IPS-NIHi11 (cell line): ENCODE measurements around the gene PIAS1.
"Not testable (repeated sequence)": the region's sequence is repeated elsewhere in the genome, so short reads cannot be mapped to it uniquely, and the experiment has no call there.

Experiments
- DNase-seq: peaks from one replicate; pipeline ENCODE4 v3.0.0; 2012; ENCODE audit warnings: mixed read lengths, low spot score

The PIAS1 gene

GRCh38 chr15:68034719-68035293 is 19.3 kb upstream of the PIAS1 start:
- DNase-seq: no peak

- DNase-seq: no peak
These were observed 15.9 kb upstream of the PIAS1 start for GRCh38 chr15:68038246-68038645.

DNA sequence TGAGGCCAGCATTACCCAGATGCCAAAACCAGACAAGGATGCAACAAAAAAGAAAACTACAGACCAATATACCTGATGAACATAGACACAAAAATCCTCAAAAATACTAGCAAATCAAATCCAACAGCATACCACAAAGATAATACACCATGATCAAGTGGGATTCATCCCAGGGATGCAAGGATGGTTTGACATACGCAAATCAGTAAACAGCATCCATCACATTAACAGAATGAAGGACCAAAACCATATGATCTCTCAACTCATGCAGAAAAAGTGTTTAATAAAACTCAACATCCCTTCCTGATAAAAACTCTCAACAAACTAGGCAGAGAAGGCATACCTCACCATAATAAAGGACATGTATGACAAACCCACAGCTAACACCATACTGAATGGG is 14.0 kb upstream of the PIAS1 start:
- no peak for DNase-seq

DNA sequence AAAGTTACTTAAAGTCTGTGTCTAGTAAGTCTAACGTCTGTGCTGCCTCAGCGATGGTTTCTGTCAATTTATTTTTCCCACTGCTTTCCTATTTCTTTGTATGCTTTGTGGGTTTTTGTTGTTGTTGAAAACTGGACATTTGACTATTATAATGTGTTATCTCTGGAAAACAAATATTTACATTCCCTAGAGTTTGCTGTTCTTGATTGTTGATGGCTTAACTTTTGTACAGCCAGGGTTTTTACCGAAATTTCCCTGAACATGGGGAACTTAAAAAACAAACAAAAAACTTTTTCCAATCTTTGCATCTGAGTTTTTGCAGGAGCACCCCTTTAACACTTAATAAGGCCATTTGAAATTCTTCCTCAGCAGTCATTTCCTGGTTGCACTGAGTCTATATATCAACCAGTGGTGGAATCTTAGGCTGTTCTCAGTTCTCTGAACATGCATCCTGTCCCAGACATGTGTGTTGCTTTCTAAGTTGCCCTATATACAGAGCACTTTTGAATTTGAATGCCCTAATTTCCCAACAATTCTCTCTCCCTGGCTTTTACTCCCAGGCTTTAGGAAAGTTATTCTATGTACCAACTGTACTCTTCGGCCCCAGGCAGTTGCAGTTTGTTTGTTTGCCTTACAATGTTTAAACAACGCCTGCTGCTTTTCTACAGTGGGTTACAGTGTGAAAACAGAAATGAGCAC is 11.8 kb upstream of the PIAS1 start:
- no peak for DNase-seq

GRCh38 chr15:68042855-68043222 is 11.3 kb upstream of the PIAS1 start:
- no peak for DNase-seq

GRCh38 chr15:68045289-68046265 is 8.5 kb upstream of the PIAS1 start:
- no peak for DNase-seq

DNA sequence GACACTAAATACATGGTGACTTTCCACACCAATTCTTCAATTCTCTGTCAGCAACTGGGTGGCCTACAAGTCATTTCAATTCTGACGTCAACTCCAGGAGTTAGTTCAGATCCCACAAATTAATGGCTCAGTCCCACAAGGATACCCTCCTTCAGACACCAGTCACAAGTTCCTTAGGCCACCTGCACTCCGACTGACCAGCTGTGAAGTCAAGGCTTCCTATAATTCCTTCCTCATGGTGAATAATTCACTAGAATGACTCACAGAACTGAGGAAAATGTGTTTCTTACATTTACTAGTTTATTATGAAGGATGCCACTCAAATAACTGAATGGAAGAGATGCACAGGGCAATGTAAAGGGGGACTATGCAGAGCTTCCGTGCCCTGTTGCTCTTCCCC is 6.3 kb upstream of the PIAS1 start:
- no peak for DNase-seq

GRCh38 chr15:68051109-68051508 is 3.0 kb upstream of the PIAS1 start:
- DNase-seq: no peak

DNA sequence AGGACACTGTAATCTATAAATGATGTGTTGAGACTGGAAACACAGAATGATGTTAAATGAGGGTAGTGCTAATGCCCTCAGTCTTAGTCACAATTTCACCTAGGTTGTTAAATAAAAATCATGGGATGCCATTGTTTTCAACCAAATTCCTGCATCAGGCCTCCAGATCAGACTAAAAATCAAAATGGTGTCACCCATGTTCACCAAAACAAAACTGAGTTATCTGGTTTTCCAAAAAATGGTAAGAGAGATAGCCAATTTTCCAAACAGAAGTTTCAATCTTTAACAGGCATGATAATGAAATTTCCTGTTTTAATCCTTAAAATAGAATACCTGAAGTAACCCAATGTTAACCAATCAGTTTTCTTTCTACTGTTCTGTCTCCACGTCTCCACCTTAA is 2.2 kb upstream of the PIAS1 start:
- no peak for DNase-seq

DNA sequence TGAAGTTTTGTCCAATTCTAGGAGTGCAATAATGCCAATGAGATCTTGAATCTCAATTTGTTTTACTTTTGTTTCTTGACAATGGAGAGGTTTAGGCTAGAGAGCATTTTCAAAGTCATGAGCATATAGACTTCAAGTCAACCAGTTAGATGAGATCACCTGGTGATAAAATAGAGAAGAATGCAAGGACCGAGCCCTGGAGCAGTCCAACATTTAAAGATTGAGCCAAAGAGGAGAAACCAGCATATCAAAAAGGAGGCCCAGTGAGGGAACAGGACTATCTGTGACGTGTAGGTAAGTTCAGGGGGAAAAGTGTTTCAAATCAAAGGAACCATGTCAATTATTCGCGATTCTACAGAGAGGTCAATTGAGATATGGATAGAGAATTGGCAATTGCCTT is 1.7 kb upstream of the PIAS1 start:
- DNase-seq: no peak

GRCh38 chr15:68053001-68053400 is 1.1 kb upstream of the PIAS1 start:
- DNase-seq: no peak

DNA sequence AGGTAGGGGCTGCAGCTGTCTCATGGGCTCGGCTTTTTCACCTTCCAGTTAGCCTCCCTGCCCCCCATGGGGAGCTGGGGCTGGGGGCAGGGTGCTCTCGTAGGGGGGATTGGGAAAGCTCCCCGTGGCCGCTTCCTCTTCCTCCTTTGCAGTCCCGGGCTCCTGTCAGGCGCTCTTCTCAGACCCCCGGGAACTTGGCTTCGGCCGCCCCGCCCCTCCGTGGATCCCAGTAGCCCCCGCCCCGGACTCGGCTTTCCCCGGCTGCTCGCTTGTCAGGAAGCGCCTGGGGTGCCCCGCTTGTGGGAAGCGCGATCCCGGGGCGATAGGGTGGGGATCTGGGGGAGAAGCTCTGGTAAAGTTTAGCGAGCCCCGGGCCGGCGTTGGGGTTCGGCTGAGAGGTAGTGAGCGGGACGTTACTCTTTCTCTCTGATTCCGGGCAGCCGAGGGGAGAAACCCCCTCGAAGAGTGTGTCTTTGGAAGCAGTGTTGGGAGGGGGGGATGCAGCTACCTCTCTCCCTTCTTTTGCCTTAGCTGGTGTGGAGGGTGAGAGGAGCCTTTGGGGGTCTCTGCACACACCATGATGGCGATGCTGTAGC is 611 bp downstream of the PIAS1 start:
- DNase-seq: peak; percentile 83

DNA sequence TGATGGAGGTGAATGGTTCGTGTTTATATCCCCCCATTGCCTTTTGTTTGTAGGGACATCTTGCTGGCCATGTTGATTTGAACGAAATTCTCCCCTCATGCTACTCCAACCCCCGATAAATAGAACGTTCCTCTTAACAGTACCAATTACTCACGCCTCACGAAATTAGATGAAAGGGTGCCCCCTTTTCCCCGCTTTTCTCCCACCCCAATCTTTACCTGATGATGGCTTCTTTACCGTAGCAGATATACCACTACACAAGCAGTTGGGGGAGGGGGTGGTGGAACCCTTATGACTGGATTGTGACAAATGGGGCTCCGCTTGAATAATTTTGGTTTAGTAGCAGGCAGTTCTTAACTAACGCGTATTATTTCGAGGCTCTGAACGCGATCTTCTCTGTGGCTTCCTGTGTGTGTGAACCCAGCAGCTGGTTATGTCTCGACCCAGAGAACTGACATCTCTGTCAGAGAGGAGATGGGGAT is 1.1 kb downstream of the PIAS1 start:
- DNase-seq: no peak

- DNase-seq: no peak
These were observed 2.2 kb downstream of the PIAS1 start for GRCh38 chr15:68056097-68056865.

GRCh38 chr15:68057034-68057433 is 2.9 kb downstream of the PIAS1 start:
- no peak for DNase-seq

DNA sequence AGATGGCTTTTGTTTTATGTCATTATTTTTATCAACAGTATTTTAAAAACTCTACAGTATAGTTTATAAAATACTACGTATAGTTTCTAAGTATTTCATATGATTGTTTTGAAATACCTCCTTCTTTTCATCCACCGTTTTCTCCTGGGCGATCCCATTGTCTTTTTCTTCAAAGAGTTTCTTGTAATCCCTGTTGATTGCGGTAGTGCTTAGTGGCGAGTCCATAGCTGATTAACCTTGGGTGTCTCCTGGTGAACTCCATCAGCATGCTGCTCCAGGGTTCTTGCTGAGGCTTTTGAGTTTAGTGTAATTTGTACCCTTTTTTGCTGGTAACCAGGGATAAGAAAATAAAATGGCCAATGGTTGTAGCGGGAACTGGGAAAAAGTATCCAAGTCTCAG is 3.6 kb downstream of the PIAS1 start:
- peak; percentile 29 for DNase-seq

GRCh38 chr15:68058970-68059369 is 4.9 kb downstream of the PIAS1 start:
- DNase-seq: not testable (repeated sequence)

DNA sequence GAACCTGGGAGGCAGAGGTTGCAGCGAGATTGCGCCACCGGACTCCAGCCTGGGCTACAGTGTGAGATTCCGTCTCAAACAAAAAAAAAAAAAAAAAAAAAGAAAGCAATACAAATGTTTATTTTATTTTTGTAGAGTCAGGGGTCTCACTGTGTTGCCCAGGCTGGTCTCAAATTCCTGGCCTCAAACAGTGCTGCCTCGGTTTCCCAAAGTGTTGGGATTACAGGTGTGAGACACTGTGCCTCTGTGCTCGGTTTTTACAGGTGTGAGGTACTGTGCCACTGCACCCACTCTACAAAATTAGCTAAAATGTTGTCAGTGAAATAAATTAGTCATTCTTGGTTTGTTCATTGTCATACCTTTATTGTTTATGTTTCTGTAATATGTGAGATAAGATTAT is 5.5 kb downstream of the PIAS1 start:
- DNase-seq: no peak

GRCh38 chr15:68061171-68061570 is 7.1 kb downstream of the PIAS1 start:
- no peak for DNase-seq

DNA sequence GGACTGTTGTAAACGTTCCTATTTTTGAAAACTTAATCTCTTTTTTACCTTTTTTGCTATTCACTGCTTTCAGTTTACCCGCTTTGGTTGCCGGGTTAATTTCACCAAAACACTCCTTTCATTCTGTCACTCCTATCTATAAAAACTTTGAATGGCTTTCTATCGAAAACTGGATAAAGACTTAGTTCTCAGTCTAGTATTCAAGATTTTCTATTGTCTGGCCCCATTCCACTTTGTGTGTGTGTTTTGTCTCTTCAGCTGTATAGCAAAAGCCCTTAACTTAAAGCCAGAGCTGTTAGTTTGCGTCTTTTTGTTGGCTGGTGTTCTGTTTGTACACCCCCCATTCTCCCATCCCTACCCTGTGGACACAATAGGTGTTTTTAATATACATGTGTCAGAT is 7.5 kb downstream of the PIAS1 start:
- DNase-seq: no peak

- no peak for DNase-seq
These were observed 8.1 kb downstream of the PIAS1 start for GRCh38 chr15:68062214-68062613.
